ENCODE data around the gene KRT27. TPM values are rescaled to one million over a fixed set of nuclear protein-coding genes. Genes with fewer than 3 reads are reported as not detected.
"Not testable (repeated sequence)": the region's sequence is repeated elsewhere in the genome, so short reads cannot be mapped to it uniquely, and the experiment has no call there.

KRT27 gene
- not detected in 2 replicates for total RNA-seq (2014; rRNA removed; shearing (Covaris generic))

- DNase-seq (ENCODE audit: low read depth): no peak
These were observed at the start of gene KRT27 for GRCh38 chr17:40782450-40782849. Gene KRT27, minus strand, starts transcription at chr17:40782550. Its CDS starts 57 bp downstream, at chr17:40782493.

- no peak for DNase-seq (ENCODE audit: low read depth)
These were observed 47.9 kb upstream of the KRT27 start for GRCh38 chr17:40830085-40830776.

GRCh38 chr17:40828454-40829044 is 46.2 kb upstream of the KRT27 start:
- DNase-seq (ENCODE audit: low read depth): no peak

- DNase-seq (ENCODE audit: low read depth): peak; percentile 59
These were observed 45.5 kb upstream of the KRT27 start for GRCh38 chr17:40827746-40828453.

- DNase-seq (ENCODE audit: low read depth): no peak
These were observed 43.2 kb upstream of the KRT27 start for GRCh38 chr17:40825599-40825998.

- no peak for DNase-seq (ENCODE audit: low read depth)
These were observed 41.9 kb upstream of the KRT27 start for GRCh38 chr17:40824015-40824832.

GRCh38 chr17:40822132-40822812 is 39.9 kb upstream of the KRT27 start, which contains the start of gene KRT10:
Gene KRT10, minus strand, starts transcription at chr17:40822614. Its CDS starts 29 bp downstream, at chr17:40822585.
- no peak for DNase-seq (ENCODE audit: low read depth)

- no peak for DNase-seq (ENCODE audit: low read depth)
These were observed 39.2 kb upstream of the KRT27 start for GRCh38 chr17:40821536-40821935.

- DNase-seq (ENCODE audit: low read depth): peak; percentile 54
These were observed 38.0 kb upstream of the KRT27 start for GRCh38 chr17:40820228-40820838.

GRCh38 chr17:40819528-40820125 is 37.3 kb upstream of the KRT27 start:
- DNase-seq (ENCODE audit: low read depth): peak; percentile 31

- DNase-seq (ENCODE audit: low read depth): peak; percentile 81
These were observed 36.6 kb upstream of the KRT27 start for GRCh38 chr17:40818733-40819527.

GRCh38 chr17:40818343-40818732 is 36.0 kb upstream of the KRT27 start:
- no peak for DNase-seq (ENCODE audit: low read depth)

GRCh38 chr17:40817103-40817682 is 34.8 kb upstream of the KRT27 start:
- no peak for DNase-seq (ENCODE audit: low read depth)

- no peak for DNase-seq (ENCODE audit: low read depth)
These were observed 34.2 kb upstream of the KRT27 start for GRCh38 chr17:40816569-40816968.

GRCh38 chr17:40815381-40815780 is 33.0 kb upstream of the KRT27 start:
- DNase-seq (ENCODE audit: low read depth): no peak

- DNase-seq (ENCODE audit: low read depth): not testable (repeated sequence)
These were observed 32.3 kb upstream of the KRT27 start for GRCh38 chr17:40814657-40815056.

- DNase-seq (ENCODE audit: low read depth): peak; percentile 70
These were observed 31.5 kb upstream of the KRT27 start for GRCh38 chr17:40813804-40814203.

- DNase-seq (ENCODE audit: low read depth): no peak
These were observed 30.3 kb upstream of the KRT27 start for GRCh38 chr17:40812639-40813038.

- peak; percentile 13 for DNase-seq (ENCODE audit: low read depth)
These were observed 28.1 kb upstream of the KRT27 start for GRCh38 chr17:40810494-40810893.

Data from RPMI7951 (cell line).